ENCODE measurements around the gene ZNF423. TPM values are rescaled to one million over a fixed set of nuclear protein-coding genes. Genes with fewer than 3 reads are reported as not detected.

Gene ZNF423
- total RNA-seq, 4 donors from 2014 or later: 1.4 to 20.6 (median 4.7) TPM

GRCh38 chr16:49662569-49662968, 193.3 kb downstream of the ZNF423 start:
- Histone ChIP-seq H3K36me3 (no peaks in the 10 kb centered on the region), H3K27me3 (no peaks in the 10 kb centered on the region), H3K4me3 (no peak overlapping the region), H3K9me3 (no peaks in the 10 kb centered on the region), H3K4me1 (peaks cover 0 to 21% (median 0%) of the 10 kb centered on the region in 4 donors), H3K27ac (no peak overlapping the region)
- DNase-seq: no peak
- TF ChIP-seq POLR2A (IDR thresholded peaks at IDR 0.05): no peak
- no peak for TF ChIP-seq CTCF (IDR thresholded peaks at IDR 0.05)

GRCh38 chr16:49661465-49662187, 194.3 kb downstream of the ZNF423 start:
- TF ChIP-seq CTCF (IDR thresholded peaks at IDR 0.05) (no peak), POLR2A (IDR thresholded peaks at IDR 0.05) (no peak)
- no peak overlapping the region for H3K27ac ChIP-seq
- no peaks in the 10 kb centered on the region for H3K9me3 ChIP-seq

GRCh38 chr16:49660626-49661025, 195.3 kb downstream of the ZNF423 start:
- no peak overlapping the region for H3K4me3 ChIP-seq
- no peaks in the 10 kb centered on the region for H3K27me3 ChIP-seq
- H3K36me3 ChIP-seq: no peaks in the 10 kb centered on the region
- DNase-seq: no peak
- TF ChIP-seq POLR2A (IDR thresholded peaks at IDR 0.05) (no peak), CTCF (IDR thresholded peaks at IDR 0.05) (no peak)
- H3K27ac ChIP-seq: no peak overlapping the region
- H3K4me1 ChIP-seq: peaks cover 0 to 21% (median 0%) of the 10 kb centered on the region in 4 donors
- H3K9me3 ChIP-seq: no peaks in the 10 kb centered on the region

More at GRCh38 chr16:49661465-49662187, 194.3 kb downstream of the ZNF423 start:
- no peak overlapping the region for H3K4me3 ChIP-seq
- no peaks in the 10 kb centered on the region for H3K36me3 ChIP-seq
- DNase-seq: no peak
- no peaks in the 10 kb centered on the region for H3K27me3 ChIP-seq
- H3K4me1 ChIP-seq: peaks cover 0 to 21% (median 0%) of the 10 kb centered on the region in 4 donors

- Histone ChIP-seq H3K9me3 (no peaks in the 10 kb centered on the region), H3K27me3 (no peaks in the 10 kb centered on the region), H3K27ac (no peak overlapping the region), H3K36me3 (no peaks in the 10 kb centered on the region), H3K4me1 (peaks cover 0 to 18% (median 0%) of the 10 kb centered on the region in 4 donors), H3K4me3 (no peak overlapping the region)
- TF ChIP-seq CTCF (IDR thresholded peaks at IDR 0.05) (no peak), POLR2A (IDR thresholded peaks at IDR 0.05) (no peak)
- DNase-seq: no peak
Observed at GRCh38 chr16:49659356-49659755, 196.6 kb downstream of the ZNF423 start.

GRCh38 chr16:49658531-49658930, 197.4 kb downstream of the ZNF423 start:
- H3K4me3 ChIP-seq: no peak overlapping the region
- H3K4me1 ChIP-seq: peaks cover 0 to 10% (median 0%) of the 10 kb centered on the region in 4 donors
- H3K9me3 ChIP-seq: no peaks in the 10 kb centered on the region
- no peak overlapping the region for H3K27ac ChIP-seq
- DNase-seq: no peak
- no peaks in the 10 kb centered on the region for H3K27me3 ChIP-seq
- TF ChIP-seq POLR2A (IDR thresholded peaks at IDR 0.05) (no peak), CTCF (IDR thresholded peaks at IDR 0.05) (no peak)
- no peaks in the 10 kb centered on the region for H3K36me3 ChIP-seq

Measured in Peyer's patch (tissue), 4 donors.